Measurements from ENCODE around the gene WAC.

GRCh38 chr10:28638392-28638791, 105.5 kb downstream of the WAC start:
- no peak for TF ChIP-seq CTCF (conservative IDR thresholded peaks at IDR 0.05; ENCODE audit: low read length)
- no peak for TF ChIP-seq EZH2phosphoT487 (IDR thresholded peaks at IDR 0.05; ENCODE audit: borderline replicate concordance, low read depth, low read length)
